22Rv1 (cell line): ENCODE data around the gene SORBS1.

ENCODE experiments used
- ZFX ChIP-seq: fragments of 450-650 bp; IDR thresholded peaks from 2 replicates; pipeline ENCODE4 v1.6.1; 2017; ENCODE audit warnings: antibody characterized with exemption, borderline replicate concordance
- TF ChIP-seq, protein P1 (sequence below): fragments of 450-650 bp; IDR thresholded peaks from 2 replicates; pipeline ENCODE4 v1.5.1; 2017; ENCODE audit warnings: mild to moderate bottlenecking

DNA sequence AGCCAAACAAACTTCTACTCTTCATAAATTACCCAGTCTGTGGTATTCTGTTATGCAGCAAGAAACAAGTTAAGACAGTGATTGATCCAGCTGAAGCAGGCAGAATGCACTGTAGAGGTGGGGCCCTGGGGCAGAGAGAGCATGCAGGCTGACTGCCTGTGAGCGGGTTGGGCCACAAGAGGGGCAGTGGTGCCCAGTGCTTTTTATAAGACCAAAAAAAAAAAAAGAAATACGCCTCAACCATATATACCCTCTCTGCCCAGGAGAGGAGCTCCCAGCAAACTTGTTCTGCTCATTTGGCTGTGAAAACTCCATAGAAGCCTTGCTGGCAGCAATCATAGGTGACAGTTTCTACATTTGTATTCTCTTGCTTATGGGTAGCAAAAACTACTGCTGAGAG is 104.7 kb downstream of the SORBS1 start:
- TF ChIP-seq, protein P1, sequence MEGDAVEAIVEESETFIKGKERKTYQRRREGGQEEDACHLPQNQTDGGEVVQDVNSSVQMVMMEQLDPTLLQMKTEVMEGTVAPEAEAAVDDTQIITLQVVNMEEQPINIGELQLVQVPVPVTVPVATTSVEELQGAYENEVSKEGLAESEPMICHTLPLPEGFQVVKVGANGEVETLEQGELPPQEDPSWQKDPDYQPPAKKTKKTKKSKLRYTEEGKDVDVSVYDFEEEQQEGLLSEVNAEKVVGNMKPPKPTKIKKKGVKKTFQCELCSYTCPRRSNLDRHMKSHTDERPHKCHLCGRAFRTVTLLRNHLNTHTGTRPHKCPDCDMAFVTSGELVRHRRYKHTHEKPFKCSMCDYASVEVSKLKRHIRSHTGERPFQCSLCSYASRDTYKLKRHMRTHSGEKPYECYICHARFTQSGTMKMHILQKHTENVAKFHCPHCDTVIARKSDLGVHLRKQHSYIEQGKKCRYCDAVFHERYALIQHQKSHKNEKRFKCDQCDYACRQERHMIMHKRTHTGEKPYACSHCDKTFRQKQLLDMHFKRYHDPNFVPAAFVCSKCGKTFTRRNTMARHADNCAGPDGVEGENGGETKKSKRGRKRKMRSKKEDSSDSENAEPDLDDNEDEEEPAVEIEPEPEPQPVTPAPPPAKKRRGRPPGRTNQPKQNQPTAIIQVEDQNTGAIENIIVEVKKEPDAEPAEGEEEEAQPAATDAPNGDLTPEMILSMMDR = no peak
- no peak for TF ChIP-seq ZFX
